ENCODE data around the gene LARP1.

The LARP1 gene

GRCh38 chr5:154811239-154811638 lies 56.1 kb downstream of the LARP1 start:
- Histone ChIP-seq H3K4me2 (no peak overlapping the region), H3K9me3 (no peaks in the 10 kb centered on the region), H3K27ac (no peak overlapping the region), H3K27me3 (no peaks in the 10 kb centered on the region), H3K9ac (0 out of 2 replicates have a peak overlapping the region, but pooled peaks have one; percentile 15), H3K4me1 (peaks cover 34% of the 10 kb centered on the region), H3K4me3 (no peak overlapping the region), H4K20me1 (peaks cover 95% of the 10 kb centered on the region), H3K36me3 (peaks cover 96% of the 10 kb centered on the region)
- no peak for TF ChIP-seq Cebpa-rat (IDR thresholded peaks at IDR 0.05)

GRCh38 chr5:154811653-154812465 lies 56.7 kb downstream of the LARP1 start:
- Histone ChIP-seq H3K36me3 (peaks cover 96% of the 10 kb centered on the region), H3K4me3 (no peak overlapping the region), H3K27me3 (no peaks in the 10 kb centered on the region), H3K9ac (no peak overlapping the region), H3K27ac (no peak overlapping the region), H3K9me3 (no peaks in the 10 kb centered on the region), H3K4me1 (peaks cover 34% of the 10 kb centered on the region), H4K20me1 (peaks cover 95% of the 10 kb centered on the region), H3K4me2 (no peak overlapping the region)
- no peak for TF ChIP-seq Cebpa-rat (IDR thresholded peaks at IDR 0.05)

GRCh38 chr5:154813158-154813557 lies 58.0 kb downstream of the LARP1 start:
- Histone ChIP-seq H3K4me3 (peak overlapping the region; percentile 16; the same call in 1 of the 2 replicates), H3K4me2 (peak overlapping the region; percentile 59), H3K36me3 (peaks cover 99% of the 10 kb centered on the region), H3K4me1 (peaks cover 33% of the 10 kb centered on the region), H3K9ac (no peak overlapping the region; the same call in 1 of the 2 replicates), H3K27ac (0 out of 2 replicates have a peak overlapping the region, but pooled peaks have one; percentile 5), H4K20me1 (peaks cover 93% of the 10 kb centered on the region), H3K27me3 (no peaks in the 10 kb centered on the region), H3K9me3 (no peaks in the 10 kb centered on the region)
- TF ChIP-seq Cebpa-rat (IDR thresholded peaks at IDR 0.05), result no peak

GRCh38 chr5:154813736-154814135 lies 58.6 kb downstream of the LARP1 start:
- H3K4me2 ChIP-seq, result peak overlapping the region; percentile 59
- peaks cover 93% of the 10 kb centered on the region for H4K20me1 ChIP-seq
- peak overlapping the region; percentile 42; the same call in 1 of the 2 replicates for H3K27ac ChIP-seq
- H3K4me1 ChIP-seq, result peaks cover 27% of the 10 kb centered on the region
- H3K4me3 ChIP-seq, result no peak overlapping the region
- H3K36me3 ChIP-seq, result peaks cover 99% of the 10 kb centered on the region
- no peak for TF ChIP-seq Cebpa-rat (IDR thresholded peaks at IDR 0.05)
- no peak overlapping the region for H3K9ac ChIP-seq
- H3K9me3 ChIP-seq, result no peaks in the 10 kb centered on the region
- no peaks in the 10 kb centered on the region for H3K27me3 ChIP-seq

- no peaks in the 10 kb centered on the region for H3K27me3 ChIP-seq
- H3K4me3 ChIP-seq, result no peak overlapping the region
- no peak overlapping the region for H3K4me2 ChIP-seq
- no peak overlapping the region for H3K9ac ChIP-seq
- no peak overlapping the region for H3K27ac ChIP-seq
- no peak for TF ChIP-seq Cebpa-rat (IDR thresholded peaks at IDR 0.05)
- H3K4me1 ChIP-seq, result peaks cover 25% of the 10 kb centered on the region
- H3K36me3 ChIP-seq, result peaks cover 99% of the 10 kb centered on the region
- peaks cover 94% of the 10 kb centered on the region for H4K20me1 ChIP-seq
- H3K9me3 ChIP-seq, result no peaks in the 10 kb centered on the region
These were observed 59.8 kb downstream of the LARP1 start for GRCh38 chr5:154815025-154815424.

- no peaks in the 10 kb centered on the region for H3K9me3 ChIP-seq
- peaks cover 25% of the 10 kb centered on the region for H3K4me1 ChIP-seq
- no peak overlapping the region for H3K4me3 ChIP-seq
- no peak overlapping the region for H3K9ac ChIP-seq
- no peak overlapping the region for H3K27ac ChIP-seq
- H4K20me1 ChIP-seq, result peaks cover 92% of the 10 kb centered on the region
- no peaks in the 10 kb centered on the region for H3K27me3 ChIP-seq
- H3K36me3 ChIP-seq, result peaks cover 97% of the 10 kb centered on the region
- H3K4me2 ChIP-seq, result no peak overlapping the region
- no peak for TF ChIP-seq Cebpa-rat (IDR thresholded peaks at IDR 0.05)
These were observed 60.6 kb downstream of the LARP1 start for GRCh38 chr5:154815684-154816247.

- Histone ChIP-seq H3K4me1 (peaks cover 19% of the 10 kb centered on the region), H3K9me3 (no peaks in the 10 kb centered on the region), H3K27me3 (no peaks in the 10 kb centered on the region), H3K36me3 (peaks cover 97% of the 10 kb centered on the region), H4K20me1 (peaks cover 89% of the 10 kb centered on the region), H3K9ac (no peak overlapping the region), H3K27ac (no peak overlapping the region), H3K4me2 (no peak overlapping the region), H3K4me3 (no peak overlapping the region)
- TF ChIP-seq Cebpa-rat (IDR thresholded peaks at IDR 0.05), result no peak
These were observed 61.8 kb downstream of the LARP1 start for GRCh38 chr5:154816891-154817492.

GRCh38 chr5:154817815-154818214 lies 62.6 kb downstream of the LARP1 start:
- TF ChIP-seq Cebpa-rat (IDR thresholded peaks at IDR 0.05), result no peak
- peaks cover 95% of the 10 kb centered on the region for H3K36me3 ChIP-seq
- H3K4me3 ChIP-seq, result no peak overlapping the region
- H3K27me3 ChIP-seq, result no peaks in the 10 kb centered on the region
- no peak overlapping the region for H3K4me2 ChIP-seq
- peaks cover 12% of the 10 kb centered on the region for H3K4me1 ChIP-seq
- H3K9ac ChIP-seq, result no peak overlapping the region
- no peak overlapping the region for H3K27ac ChIP-seq
- peaks cover 90% of the 10 kb centered on the region for H4K20me1 ChIP-seq
- H3K9me3 ChIP-seq, result no peaks in the 10 kb centered on the region

GRCh38 chr5:154818471-154819116 lies 63.4 kb downstream of the LARP1 start:
- Histone ChIP-seq H4K20me1 (peaks cover 84% of the 10 kb centered on the region), H3K9ac (no peak overlapping the region), H3K4me1 (peaks cover 5% of the 10 kb centered on the region), H3K4me3 (no peak overlapping the region), H3K27ac (no peak overlapping the region), H3K27me3 (no peaks in the 10 kb centered on the region), H3K4me2 (no peak overlapping the region), H3K36me3 (peaks cover 95% of the 10 kb centered on the region), H3K9me3 (no peaks in the 10 kb centered on the region)
- no peak for TF ChIP-seq Cebpa-rat (IDR thresholded peaks at IDR 0.05)

All from BLaER1 (cell line).